Lower leg skin (tissue), 4 donors: ENCODE measurements around the gene PRPF38A. TPM values are rescaled to one million over a fixed set of nuclear protein-coding genes. Genes with fewer than 3 reads are reported as not detected.

Experiments used
- DNase-seq, 2 donors: peaks; one replicate each; pipeline ENCODE4 v3.0.0-alpha.2; 2019; ENCODE audit warnings: low spot score in 2 of 2
- H3K4me3 ChIP-seq: fragments of 200-600 bp; sonication (generic); 2 replicates; pipeline ENCODE4 v1.5.1; 2017; ENCODE audit warnings: mild to moderate bottlenecking, low read depth; ENCODE audit not compliant: poor library complexity, severe bottlenecking
- CTCF ChIP-seq, 3 donors: fragments of 450-650 bp; IDR thresholded peaks; one replicate each; pipeline ENCODE4 v1.5.1; 2016; ENCODE audit warnings: antibody characterized with exemption in 3 of 3, mild to moderate bottlenecking in 3 of 3, moderate library complexity in 2 of 3
- POLR2A ChIP-seq, 2 donors: fragments of 450-650 bp; IDR thresholded peaks; one replicate each; pipeline ENCODE4 v1.6.1; 2016 to 2017; ENCODE audit warnings: antibody characterized with exemption in 2 of 2, mild to moderate bottlenecking in 1 of 2, moderate library complexity in 1 of 2
- WGBS, 2 donors: methylation state at CpG; one replicate each; pipeline ENCODE4 v1.1.5; 2018; 5-methylcytosine and 5-hydroxymethylcytosine counted together
- intact Hi-C: fragments of 100-400 bp; cut with DNase I; formaldehyde crosslinking; loops from one replicate; pipeline ENCODE4 v1.15.0; 2023; ENCODE audit warnings: low total_unique reads
- total RNA-seq, 4 donors: library from RNA; depleted of rRNA; stranded (reverse); fragments of >200 nt; gene quantifications; one replicate each; pipeline ENCODE4 v1.1.0, GENCODE V29; 2016

PRPF38A gene
- total RNA-seq, 4 donors from 2014 or later = 9.1 to 12.5 (median 10.2) TPM

GRCh38 chr1:52423771-52424170, 19.4 kb downstream of the PRPF38A start:
- no peak overlapping the region for H3K4me3 ChIP-seq
- intact Hi-C loops = no loop called here
- TF ChIP-seq CTCF (IDR thresholded peaks at IDR 0.05) = no peak
- 74 to 76% methylated on average over 9 of the region's 9 CpGs for WGBS, 2 donors
- DNase-seq = no peak

- TF ChIP-seq POLR2A (IDR thresholded peaks at IDR 0.05) = no peak
- no peak for TF ChIP-seq CTCF (IDR thresholded peaks at IDR 0.05)
- no peak overlapping the region for H3K4me3 ChIP-seq
- intact Hi-C loops = no loop called here
- DNase-seq = no peak
These were observed 19.8 kb downstream of the PRPF38A start for GRCh38 chr1:52424231-52424636.

- no peak for TF ChIP-seq POLR2A (IDR thresholded peaks at IDR 0.05)
- TF ChIP-seq CTCF (IDR thresholded peaks at IDR 0.05) = no peak
- DNase-seq = no peak
- intact Hi-C loops = loop anchor here (5.0 kb wide), 1 partner anchor 1488 kb away; no protein-coding TSS in a partner anchor
These were observed 20.4 kb downstream of the PRPF38A start for GRCh38 chr1:52424813-52425212.

GRCh38 chr1:52426371-52426770, 22.0 kb downstream of the PRPF38A start:
- DNase-seq = no peak
- WGBS, 2 donors = 68 to 77% methylated on average over 3 of the region's 3 CpGs
- TF ChIP-seq CTCF (IDR thresholded peaks at IDR 0.05) (no peak), POLR2A (IDR thresholded peaks at IDR 0.05) (no peak)

More at GRCh38 chr1:52424813-52425212, 20.4 kb downstream of the PRPF38A start:
- H3K4me3 ChIP-seq = no peak overlapping the region
- 97 to 100% methylated on average over 1 of the region's 1 CpG for WGBS, 2 donors

GRCh38 chr1:52427152-52427551, 22.8 kb downstream of the PRPF38A start:
- intact Hi-C loops = loop anchor here (5.0 kb wide), 1 partner anchor 1490 kb away; no protein-coding TSS in a partner anchor
- WGBS, 2 donors = 95 to 100% methylated on average over 1 of the region's 1 CpG
- H3K4me3 ChIP-seq = no peak overlapping the region
- no peak for DNase-seq
- TF ChIP-seq POLR2A (IDR thresholded peaks at IDR 0.05) = no peak
- TF ChIP-seq CTCF (IDR thresholded peaks at IDR 0.05) = no peak

More at GRCh38 chr1:52426371-52426770, 22.0 kb downstream of the PRPF38A start:
- no peak overlapping the region for H3K4me3 ChIP-seq
- intact Hi-C loops = loop anchor here (5.0 kb wide), 1 partner anchor 1489 kb away; no protein-coding TSS in a partner anchor

- WGBS, 2 donors = 92 to 94% methylated on average over 8 of the region's 8 CpGs
- no peak for TF ChIP-seq POLR2A (IDR thresholded peaks at IDR 0.05)
- TF ChIP-seq CTCF (IDR thresholded peaks at IDR 0.05) = no peak
- DNase-seq = no peak
- intact Hi-C loops = no loop called here
- no peak overlapping the region for H3K4me3 ChIP-seq
These were observed 28.4 kb downstream of the PRPF38A start for GRCh38 chr1:52432807-52433206.
